H1 (cell line): ENCODE measurements around the gene CCDC88C. TPM values are rescaled to one million over a fixed set of nuclear protein-coding genes. Genes with fewer than 3 reads are reported as not detected.

Source experiments
- CTCF ChIA-PET: fragments of 300-600 bp; sonication (Branson Sonifier 250); formaldehyde crosslinking; loops from one replicate; lab custom pipeline; 2021; ENCODE audit not compliant: partially characterized antibody; lab: Charles Lee
- POLR2A ChIA-PET: fragments of 300-600 bp; sonication (Branson Sonifier 250); formaldehyde crosslinking; loops from one replicate; lab custom pipeline; 2021; ENCODE audit warnings: inconsistent platforms; ENCODE audit not compliant: partially characterized antibody; lab: Charles Lee
- DNase-seq, 2 experiments: peaks; one replicate each; pipeline versions ENCODE4 v3.0.0 to v3.0.0-alpha.2; 2010 to 2022; ENCODE audit warnings: low spot score in 2 of 2, low read depth in 1 of 2, mixed read lengths in 1 of 2
- FAIRE-seq: peaks from 2 replicates; lab custom pipeline; 2011; peaks lifted over from hg19 to GRCh38; lab: Jason Lieb, UNC
- H2AFZ ChIP-seq: 2 replicates; pipeline ENCODE4 v1.8.1; 2012; ENCODE audit warnings: low read length, inconsistent platforms
- H2AK5ac ChIP-seq: 2 replicates; pipeline ENCODE4 v1.6.1; 2013; ENCODE audit warnings: low read depth, low read length
- H2BK120ac ChIP-seq: replicated peaks from 2 replicates; pipeline ENCODE3; 2013; ENCODE audit warnings: low read depth, low read length, inconsistent platforms
- H2BK12ac ChIP-seq: 2 replicates; pipeline ENCODE4 v1.6.1; 2013; ENCODE audit warnings: low read depth, low read length
- H2BK15ac ChIP-seq: 2 replicates; pipeline ENCODE4 v1.6.1; 2013; ENCODE audit warnings: low read length
- H2BK20ac ChIP-seq: 2 replicates; pipeline ENCODE4 v1.6.1; 2013; ENCODE audit warnings: low read length
- H2BK5ac ChIP-seq: 2 replicates; pipeline ENCODE4 v1.6.1; 2013; ENCODE audit warnings: low read depth, low read length
- H3K14ac ChIP-seq: 2 replicates; pipeline ENCODE4 v1.6.1; 2013; ENCODE audit warnings: inconsistent platforms; ENCODE audit not compliant: insufficient read length
- H3K18ac ChIP-seq: 2 replicates; pipeline ENCODE4 v1.6.1; 2013; ENCODE audit warnings: low read length; ENCODE audit errors: extremely low read depth
- H3K23ac ChIP-seq: 2 replicates; pipeline ENCODE4 v1.6.1; 2013; ENCODE audit warnings: inconsistent platforms; ENCODE audit not compliant: insufficient read length
- H3K23me2 ChIP-seq: 2 replicates; pipeline ENCODE4 v1.6.1; 2013; ENCODE audit warnings: low read depth, low read length
- H3K27ac ChIP-seq: 2 replicates; pipeline ENCODE4 v1.6.1; 2011; ENCODE audit warnings: low read depth, low read length, inconsistent platforms
- H3K27me3 ChIP-seq, 4 experiments: replicated peaks in 1 of 4; 1 replicate in 1 of 4; 2 replicates in 3 of 4; pipeline versions ENCODE4 v1.6.1 to v1.8.1; 2011 to 2013; ENCODE audit warnings: low read length in 3 of 4, mild to moderate bottlenecking in 3 of 4, inconsistent platforms in 2 of 4, mixed read lengths in 2 of 4, moderate library complexity in 1 of 4; ENCODE audit not compliant: control insufficient read depth in 3 of 4, insufficient read depth in 3 of 4; ENCODE audit errors: extremely low read depth in 1 of 4
- H3K36me3 ChIP-seq, 4 experiments: 2 replicates each; pipeline versions ENCODE4 v1.6.1 to v1.8.1; 2011 to 2013; ENCODE audit warnings: mild to moderate bottlenecking in 4 of 4, low read length in 3 of 4, moderate library complexity in 2 of 4, control low read depth in 1 of 4, inconsistent platforms in 1 of 4; ENCODE audit not compliant: insufficient read depth in 4 of 4, control insufficient read depth in 2 of 4
- H3K4ac ChIP-seq: replicated peaks from 2 replicates; pipeline ENCODE3; 2013; ENCODE audit warnings: low read length, low read depth, mixed read lengths, inconsistent platforms; ENCODE audit not compliant: insufficient read length
- H3K4me1 ChIP-seq, 4 experiments: replicated peaks in 1 of 4; 1 replicate in 1 of 4; 2 replicates in 3 of 4; pipeline versions ENCODE4 v1.6.1 to v1.8.1; 2011 to 2013; ENCODE audit warnings: low read length in 3 of 4, inconsistent platforms in 2 of 4, mixed read lengths in 1 of 4; ENCODE audit not compliant: insufficient read depth in 4 of 4, control insufficient read depth in 3 of 4
- H3K4me2 ChIP-seq, 2 experiments: 2 replicates each; pipeline versions ENCODE4 v1.6.1 to v1.8.1; 2011 to 2013; ENCODE audit warnings: low read depth in 2 of 2, low read length in 2 of 2, control low read depth in 1 of 2, inconsistent platforms in 1 of 2, mild to moderate bottlenecking in 1 of 2; ENCODE audit not compliant: insufficient read depth in 1 of 2
- H3K4me3 ChIP-seq, 4 experiments: fragments of 200-600, 300-600 bp in 1 of 4; sonication (generic), shearing (Covaris generic), sonication (Bioruptor Twin) in 1 of 4; 2 replicates each; pipeline versions ENCODE4 v1.5.1 to v1.8.1; 2011 to 2016; ENCODE audit warnings: low read length in 4 of 4, low read depth in 3 of 4, control low read depth in 2 of 4, inconsistent platforms in 2 of 4, mild to moderate bottlenecking in 2 of 4, mixed read lengths in 1 of 4, moderate library complexity in 1 of 4; ENCODE audit not compliant: insufficient read depth in 2 of 4; ENCODE audit errors: extremely low read depth in 1 of 4
- H3K56ac ChIP-seq: replicated peaks from 2 replicates; pipeline ENCODE3; 2013; ENCODE audit warnings: low read depth, mild to moderate bottlenecking, mixed read lengths, low read length, inconsistent platforms; ENCODE audit not compliant: insufficient read length
- H3K79me1 ChIP-seq: 2 replicates; pipeline ENCODE4 v1.6.1; 2013; ENCODE audit warnings: low read depth, low read length, control low read depth
- H3K79me2 ChIP-seq, 2 experiments: 2 replicates each; pipeline versions ENCODE4 v1.6.1 to v1.8.1; 2012 to 2013; ENCODE audit warnings: low read length in 2 of 2, mild to moderate bottlenecking in 2 of 2, inconsistent platforms in 1 of 2; ENCODE audit not compliant: insufficient read depth in 2 of 2, control insufficient read depth in 1 of 2
- H3K9ac ChIP-seq, 4 experiments: replicated peaks in 1 of 4; 1 replicate in 1 of 4; 2 replicates in 3 of 4; pipeline versions ENCODE4 v1.6.1 to v1.8.1; 2011 to 2013; ENCODE audit warnings: low read depth in 3 of 4, low read length in 3 of 4, control low read depth in 2 of 4, mild to moderate bottlenecking in 2 of 4, moderate library complexity in 2 of 4, inconsistent platforms in 1 of 4; ENCODE audit errors: extremely low read depth in 1 of 4
- H3K9me3 ChIP-seq, 2 experiments: 2 replicates each; pipeline versions ENCODE4 v1.6.1 to v1.8.1; 2012 to 2013; ENCODE audit warnings: mild to moderate bottlenecking in 2 of 2, moderate library complexity in 2 of 2, control low read depth in 1 of 2, inconsistent platforms in 1 of 2, low read depth in 1 of 2, low read length in 1 of 2, mixed read lengths in 1 of 2; ENCODE audit not compliant: insufficient read depth in 2 of 2
- H4K20me1 ChIP-seq, 2 experiments: replicated peaks in 1 of 2; 2 replicates each; pipeline versions ENCODE3 to v1.8.1; 2011 to 2013; ENCODE audit warnings: inconsistent platforms in 2 of 2, low read length in 2 of 2, mild to moderate bottlenecking in 1 of 2; ENCODE audit not compliant: insufficient read depth in 2 of 2, control insufficient read depth in 1 of 2
- H4K5ac ChIP-seq: 2 replicates; pipeline ENCODE4 v1.6.1; 2013; ENCODE audit warnings: low read length, low read depth, mixed read lengths, inconsistent platforms; ENCODE audit not compliant: insufficient read length
- H4K8ac ChIP-seq: 2 replicates; pipeline ENCODE4 v1.8.0; 2013; ENCODE audit warnings: mild to moderate bottlenecking, moderate library complexity, low read length, inconsistent platforms; ENCODE audit not compliant: insufficient read depth; ENCODE audit errors: extremely low read depth
- H4K91ac ChIP-seq: replicated peaks from 2 replicates; pipeline ENCODE3; 2013; ENCODE audit warnings: low read length, mixed read lengths, inconsistent platforms; ENCODE audit not compliant: insufficient read length
- CHD2 ChIP-seq: IDR thresholded peaks from 2 replicates; pipeline ENCODE4 v1.6.1; 2012; ENCODE audit warnings: low read length, improper control_type of control experiment
- CTBP2 ChIP-seq: IDR thresholded peaks from 2 replicates; pipeline ENCODE4 v1.7.0; 2011; ENCODE audit warnings: borderline replicate concordance, mild to moderate bottlenecking, moderate library complexity, mixed read lengths, low read length; ENCODE audit not compliant: insufficient read depth, insufficient read length
- WGBS, 2 experiments: shearing (Covaris generic) in 1 of 2; methylation state at CpG; one replicate each; pipeline versions ENCODE4 v1.1.6 to v1.1.7; 2013 to 2015; ENCODE audit warnings: low lambda C conversion rate in 2 of 2, mixed read lengths in 2 of 2, inconsistent platforms in 1 of 2, low coverage in 1 of 2, missing lambda C conversion rate in 1 of 2; ENCODE audit not compliant: insufficient replicate concordance in 2 of 2, insufficient coverage in 1 of 2, insufficient read length in 1 of 2; ENCODE audit errors: extremely low coverage in 1 of 2, missing lambda C conversion rate in 1 of 2; 5-methylcytosine and 5-hydroxymethylcytosine counted together
- polyA plus RNA-seq, 7 experiments: library from polyadenylated mRNA; depleted of rRNA in 3 of 7; stranded (reverse) in 5 of 7; unstranded in 2 of 7; fragments of >200 nt in 5 of 7; fragments of 200-250 nt in 2 of 7; gene quantifications; 1 replicate in 5 of 7; 2 replicates in 1 of 7; 4 replicates in 1 of 7; pipeline versions ENCODE4 v1.2.1 to v1.2.3, GENCODE V29; 2011 to 2013; ENCODE audit warnings: missing spikeins in 2 of 7, mixed read lengths in 2 of 7
- total RNA-seq: library from RNA; stranded (reverse); fragmentation: NEBNext Ultra II Directional; extraction: Animal tissue kit (Norgen Biotek cat#: 25700); gene quantifications from 2 replicates; pipeline ENCODE4 v1.2.1, GENCODE V29; 2021

CCDC88C gene
- total and polyA plus RNA-seq, 2 of the 8 experiments (the other 6 are each of a cell fraction or from before 2014, with no cell fraction given): 10.3 to 57.7 TPM

DNA sequence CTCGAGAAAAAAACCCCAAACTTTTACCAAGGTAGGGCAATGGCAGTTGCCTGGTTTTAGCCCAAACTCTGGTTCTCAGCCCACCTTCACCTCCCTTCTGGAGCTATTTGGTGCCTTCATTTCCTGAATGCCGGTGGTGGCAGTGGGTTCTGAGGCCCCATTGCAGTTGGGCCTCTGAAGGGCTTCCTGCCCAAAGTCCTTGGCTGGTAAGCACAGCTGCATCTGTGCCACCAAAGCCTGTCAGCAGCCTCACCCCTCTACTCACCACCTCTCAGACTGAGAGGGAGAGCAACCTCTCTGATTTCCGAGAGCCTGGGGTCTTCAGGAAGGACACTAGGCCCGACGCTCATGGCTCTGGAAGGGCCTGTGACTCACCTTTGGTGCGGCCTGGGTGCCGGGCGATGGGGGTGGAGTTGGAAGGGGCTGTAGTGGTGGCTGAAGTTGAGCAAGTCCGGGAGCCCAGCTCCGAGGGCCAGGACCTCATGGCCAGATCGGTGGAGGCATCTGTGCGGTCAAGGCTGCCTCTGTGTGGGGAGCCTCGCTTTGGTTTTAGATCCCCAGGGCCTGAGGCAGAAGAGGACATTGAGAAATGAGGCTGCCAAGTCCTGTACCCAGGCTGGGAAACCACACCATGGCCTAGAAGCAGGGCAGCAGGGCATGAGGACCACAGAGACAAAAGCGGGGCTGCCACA, 134.5 kb downstream of the CCDC88C start:
- Histone ChIP-seq H4K91ac (no peak overlapping the region), H3K18ac (no peak overlapping the region), H2BK12ac (no peak overlapping the region), H3K4me1 (no peaks in the 10 kb centered on the region), H3K9me3 (no peaks in the 10 kb centered on the region), H3K56ac (no peak overlapping the region), H3K14ac (no peak overlapping the region), H3K9ac (no peak overlapping the region), H4K5ac (no peak overlapping the region), H3K27me3 (no peaks in the 10 kb centered on the region), H4K20me1 (peaks cover 1 to 3% of the 10 kb centered on the region in 2 experiments), H2BK120ac (no peak overlapping the region), H3K4ac (no peak overlapping the region), H3K23me2 (no peaks in the 10 kb centered on the region), H3K79me2 (no peaks in the 10 kb centered on the region), H2BK15ac (no peak overlapping the region), H2BK5ac (no peak overlapping the region), H2AFZ (no peak overlapping the region), H3K27ac (no peak overlapping the region), H3K36me3 (peaks cover 12 to 57% (median 38%) of the 10 kb centered on the region in 4 experiments), H2AK5ac (no peak overlapping the region), H2BK20ac (no peak overlapping the region), H3K23ac (no peak overlapping the region), H3K4me3 (no peak overlapping the region), H4K8ac (no peak overlapping the region), H3K79me1 (no peaks in the 10 kb centered on the region), H3K4me2 (no peak overlapping the region)
- no peak for TF ChIP-seq CTBP2
- TF ChIP-seq CHD2: no peak
- ChIA-PET CTCF (interaction anchor here (1.1 to 1.6 kb wide), 2 partner anchors 26 to 39 kb away, joined by 3 to 4 read pairs; partner anchors contain the start of gene GPR68), POLR2A (no interaction called here)
- WGBS, 2 experiments: 95 to 100% methylated on average over 1 to 14 of the region's 14 CpGs
- no peak for DNase-seq
- no peak for FAIRE-seq
